A673 (cell line): ENCODE results near the gene AMBRA1.

ENCODE experiments used
- EZH2 ChIP-seq: fragments of 200-600 bp; sonication (generic); IDR thresholded peaks from 2 replicates; pipeline ENCODE4 v1.6.1; 2017; ENCODE audit warnings: borderline replicate concordance, low read depth, mild to moderate bottlenecking, mixed read lengths, antibody characterized with exemption, low read length; ENCODE audit not compliant: poor library complexity, severe bottlenecking
- TF ChIP-seq, protein P1 (sequence below): fragments of 300-800, 200-600 bp; sonication (generic); conservative IDR thresholded peaks from 2 replicates; pipeline ENCODE4 v1.5.1; 2017; ENCODE audit warnings: low read depth, mild to moderate bottlenecking, antibody characterized with exemption, low read length, moderate library complexity, mixed read lengths

DNA sequence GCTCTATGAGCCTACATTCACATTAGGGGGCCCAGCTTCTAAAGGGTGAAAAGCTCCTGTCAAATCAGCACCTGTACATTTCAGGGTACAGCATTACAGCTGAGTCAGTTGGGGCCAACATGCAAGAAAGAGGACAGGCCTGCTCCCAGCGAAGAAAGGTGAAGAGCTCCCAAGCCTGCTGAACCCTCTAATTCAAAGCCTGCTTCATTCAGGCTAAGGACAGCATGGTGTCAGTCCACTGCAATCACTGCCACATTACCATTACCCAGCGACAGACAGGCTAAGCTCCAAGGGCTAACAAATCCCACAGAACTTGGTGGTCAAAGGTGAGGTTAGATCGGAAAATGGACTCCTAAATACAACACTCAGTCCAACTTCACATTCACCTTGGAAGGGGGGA, 136.8 kb downstream of the AMBRA1 start:
- TF ChIP-seq EZH2: no peak
- TF ChIP-seq, protein P1, sequence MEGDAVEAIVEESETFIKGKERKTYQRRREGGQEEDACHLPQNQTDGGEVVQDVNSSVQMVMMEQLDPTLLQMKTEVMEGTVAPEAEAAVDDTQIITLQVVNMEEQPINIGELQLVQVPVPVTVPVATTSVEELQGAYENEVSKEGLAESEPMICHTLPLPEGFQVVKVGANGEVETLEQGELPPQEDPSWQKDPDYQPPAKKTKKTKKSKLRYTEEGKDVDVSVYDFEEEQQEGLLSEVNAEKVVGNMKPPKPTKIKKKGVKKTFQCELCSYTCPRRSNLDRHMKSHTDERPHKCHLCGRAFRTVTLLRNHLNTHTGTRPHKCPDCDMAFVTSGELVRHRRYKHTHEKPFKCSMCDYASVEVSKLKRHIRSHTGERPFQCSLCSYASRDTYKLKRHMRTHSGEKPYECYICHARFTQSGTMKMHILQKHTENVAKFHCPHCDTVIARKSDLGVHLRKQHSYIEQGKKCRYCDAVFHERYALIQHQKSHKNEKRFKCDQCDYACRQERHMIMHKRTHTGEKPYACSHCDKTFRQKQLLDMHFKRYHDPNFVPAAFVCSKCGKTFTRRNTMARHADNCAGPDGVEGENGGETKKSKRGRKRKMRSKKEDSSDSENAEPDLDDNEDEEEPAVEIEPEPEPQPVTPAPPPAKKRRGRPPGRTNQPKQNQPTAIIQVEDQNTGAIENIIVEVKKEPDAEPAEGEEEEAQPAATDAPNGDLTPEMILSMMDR: no peak
